SK-N-SH treated with all-trans-retinoic acid at 6 μM for 48 hours (cell line): ENCODE measurements around the gene CDK14.
"Not testable (repeated sequence)": the region's sequence is repeated elsewhere in the genome, so short reads cannot be mapped to it uniquely, and the experiment has no call there.

Experiments used
- CSDC2 ChIP-seq: fragments of 250-450 bp; sonication (Bioruptor Pico); IDR thresholded peaks from 2 replicates; pipeline ENCODE4 v1.5.0; 2020; ENCODE audit warnings: mild to moderate bottlenecking, moderate library complexity
- TF ChIP-seq, protein P1 (sequence below): fragments of 250-450 bp; sonication (Bioruptor Pico); IDR thresholded peaks from 2 replicates; pipeline ENCODE4 v1.8.0; 2021; ENCODE audit warnings: low read depth, mild to moderate bottlenecking, moderate library complexity, borderline replicate concordance

DNA sequence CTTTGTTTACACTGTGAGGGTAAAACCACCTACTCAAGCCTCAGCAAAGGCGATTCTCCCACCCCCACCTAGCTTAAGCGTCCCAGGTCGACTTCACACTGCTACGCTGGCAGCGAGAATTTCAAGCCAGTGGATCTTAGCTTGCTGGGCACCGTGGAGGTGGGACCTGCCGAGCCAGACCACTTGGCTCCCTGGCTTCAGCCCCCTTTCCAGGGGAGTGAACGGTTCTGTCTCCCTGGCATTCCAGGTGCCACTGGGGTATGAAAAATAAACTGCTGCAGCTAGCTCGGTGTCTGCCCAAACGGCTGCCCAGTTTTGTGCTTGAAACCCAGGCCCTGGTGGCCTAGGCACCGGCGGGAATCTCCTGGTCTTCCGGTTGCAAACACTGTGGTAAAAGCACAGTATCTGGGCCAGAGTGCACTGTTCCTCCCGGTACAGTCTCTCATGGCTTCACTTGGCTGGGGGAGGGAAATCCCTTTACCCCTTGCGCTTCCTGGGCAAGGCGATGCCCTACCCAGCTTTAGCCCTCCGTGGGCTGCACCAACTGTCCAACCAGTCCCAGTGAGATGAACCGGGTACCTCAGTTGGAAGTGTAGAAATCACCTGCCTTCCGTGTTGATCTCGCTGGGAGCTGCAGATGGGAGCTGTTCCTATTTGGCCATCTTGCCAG is 139.6 kb downstream of the CDK14 start:
- TF ChIP-seq, protein P1, sequence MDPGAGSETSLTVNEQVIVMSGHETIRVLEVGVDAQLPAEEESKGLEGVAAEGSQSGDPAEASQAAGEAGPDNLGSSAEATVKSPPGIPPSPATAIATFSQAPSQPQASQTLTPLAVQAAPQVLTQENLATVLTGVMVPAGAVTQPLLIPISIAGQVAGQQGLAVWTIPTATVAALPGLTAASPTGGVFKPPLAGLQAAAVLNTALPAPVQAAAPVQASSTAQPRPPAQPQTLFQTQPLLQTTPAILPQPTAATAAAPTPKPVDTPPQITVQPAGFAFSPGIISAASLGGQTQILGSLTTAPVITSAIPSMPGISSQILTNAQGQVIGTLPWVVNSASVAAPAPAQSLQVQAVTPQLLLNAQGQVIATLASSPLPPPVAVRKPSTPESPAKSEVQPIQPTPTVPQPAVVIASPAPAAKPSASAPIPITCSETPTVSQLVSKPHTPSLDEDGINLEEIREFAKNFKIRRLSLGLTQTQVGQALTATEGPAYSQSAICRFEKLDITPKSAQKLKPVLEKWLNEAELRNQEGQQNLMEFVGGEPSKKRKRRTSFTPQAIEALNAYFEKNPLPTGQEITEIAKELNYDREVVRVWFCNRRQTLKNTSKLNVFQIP (CRISPR knock-in tag) = not testable (repeated sequence)
- not testable (repeated sequence) for TF ChIP-seq CSDC2
